H9 (cell line): ENCODE data around the gene ASIC3. TPM values are rescaled to one million over a fixed set of nuclear protein-coding genes. Genes with fewer than 3 reads are reported as not detected.

Experiments
- DNase-seq: peaks from one replicate; pipeline ENCODE4 v3.0.0-alpha.2; 2017
- H2AFZ ChIP-seq: one replicate; pipeline ENCODE4 v1.6.1; 2013; ENCODE audit warnings: mild to moderate bottlenecking, low read length, control low read depth, moderate library complexity
- H2AK5ac ChIP-seq: 2 replicates; pipeline ENCODE4 v1.6.1; 2013; ENCODE audit warnings: low read length, control low read depth, mixed read lengths; ENCODE audit not compliant: insufficient read length
- H2BK120ac ChIP-seq: one replicate; pipeline ENCODE4 v1.6.1; 2013; ENCODE audit warnings: low read depth, mild to moderate bottlenecking, low read length, control low read depth, inconsistent platforms; ENCODE audit not compliant: poor library complexity, severe bottlenecking
- H2BK12ac ChIP-seq: 2 replicates; pipeline ENCODE4 v1.6.1; 2013; ENCODE audit warnings: low read length, control low read depth, mixed read lengths, low read depth; ENCODE audit not compliant: insufficient read length
- H2BK15ac ChIP-seq: 2 replicates; pipeline ENCODE4 v1.6.1; 2013; ENCODE audit warnings: low read depth, low read length, control low read depth
- H2BK20ac ChIP-seq: one replicate; pipeline ENCODE4 v1.6.1; 2013; ENCODE audit warnings: low read depth, mild to moderate bottlenecking, low read length, control low read depth, inconsistent platforms; ENCODE audit not compliant: poor library complexity, severe bottlenecking
- H2BK5ac ChIP-seq: 2 replicates; pipeline ENCODE4 v1.6.1; 2013; ENCODE audit warnings: low read length, control low read depth, mixed read lengths; ENCODE audit not compliant: insufficient read length
- H3K14ac ChIP-seq: 2 replicates; pipeline ENCODE4 v1.6.1; 2013; ENCODE audit warnings: low read length, control low read depth; ENCODE audit not compliant: insufficient read depth
- H3K18ac ChIP-seq: 2 replicates; pipeline ENCODE4 v1.6.1; 2013; ENCODE audit warnings: low read depth, mild to moderate bottlenecking, mixed read lengths, low read length, control low read depth; ENCODE audit not compliant: insufficient read length
- H3K23ac ChIP-seq: 2 replicates; pipeline ENCODE4 v1.6.1; 2013; ENCODE audit warnings: low read length, control low read depth, mixed read lengths, low read depth; ENCODE audit not compliant: insufficient read length
- H3K23me2 ChIP-seq: 2 replicates; pipeline ENCODE4 v1.6.1; 2013; ENCODE audit warnings: low read depth, mild to moderate bottlenecking, mixed read lengths, low read length, control low read depth; ENCODE audit not compliant: insufficient read length, poor library complexity, severe bottlenecking
- H3K27ac ChIP-seq: 2 replicates; pipeline ENCODE4 v1.5.1; 2013; ENCODE audit warnings: low read length, control low read depth, mixed read lengths, low read depth; ENCODE audit not compliant: insufficient read length
- H3K27me3 ChIP-seq: 2 replicates; pipeline ENCODE4 v1.6.1; 2013; ENCODE audit warnings: low read length, control low read depth, inconsistent platforms; ENCODE audit not compliant: insufficient read depth
- H3K4ac ChIP-seq: 2 replicates; pipeline ENCODE4 v1.6.1; 2013; ENCODE audit warnings: low read depth, mild to moderate bottlenecking, control low read depth, inconsistent platforms, low read length, moderate library complexity
- H3K4me1 ChIP-seq: 2 replicates; pipeline ENCODE4 v1.6.1; 2013; ENCODE audit warnings: low read length, control low read depth, inconsistent platforms; ENCODE audit not compliant: insufficient read depth
- H3K4me2 ChIP-seq: 2 replicates; pipeline ENCODE4 v1.6.1; 2013; ENCODE audit warnings: low read length, control low read depth, mixed read lengths; ENCODE audit not compliant: insufficient read length, insufficient read depth
- H3K56ac ChIP-seq: 2 replicates; pipeline ENCODE4 v1.6.1; 2013; ENCODE audit warnings: low read depth, mild to moderate bottlenecking, mixed read lengths, low read length, control low read depth; ENCODE audit not compliant: insufficient read length
- H3K79me1 ChIP-seq: 2 replicates; pipeline ENCODE4 v1.6.1; 2013; ENCODE audit warnings: low read depth, mild to moderate bottlenecking, moderate library complexity, low read length, control low read depth, inconsistent platforms; ENCODE audit not compliant: insufficient read depth, poor library complexity, severe bottlenecking
- H3K79me2 ChIP-seq: 2 replicates; pipeline ENCODE4 v1.6.1; 2013; ENCODE audit warnings: low read length, control low read depth, inconsistent platforms; ENCODE audit not compliant: insufficient read depth
- H3K9ac ChIP-seq: 2 replicates; pipeline ENCODE4 v1.6.1; 2013; ENCODE audit warnings: low read length, control low read depth, mixed read lengths; ENCODE audit not compliant: insufficient read length; ENCODE audit errors: extremely low read depth
- H3K9me3 ChIP-seq: one replicate; pipeline ENCODE4 v1.6.1; 2013; ENCODE audit warnings: low read depth, low read length, inconsistent platforms; ENCODE audit not compliant: control insufficient read depth
- H3T11ph ChIP-seq: one replicate; pipeline ENCODE4 v1.6.1; 2013; ENCODE audit warnings: mild to moderate bottlenecking, low read length, control low read depth, inconsistent platforms
- H4K20me1 ChIP-seq: one replicate; pipeline ENCODE4 v1.6.1; 2013; ENCODE audit not compliant: control insufficient read depth, insufficient read length, insufficient read depth
- H4K5ac ChIP-seq: 2 replicates; pipeline ENCODE4 v1.6.1; 2013; ENCODE audit warnings: low read depth, mild to moderate bottlenecking, mixed read lengths, low read length, control low read depth; ENCODE audit not compliant: insufficient read length
- H4K8ac ChIP-seq: replicated peaks from 2 replicates; pipeline ENCODE4 v1.6.1; 2013; ENCODE audit warnings: low read length, control low read depth, mixed read lengths, low read depth; ENCODE audit not compliant: insufficient read length
- H4K91ac ChIP-seq: 2 replicates; pipeline ENCODE4 v1.6.1; 2013; ENCODE audit warnings: low read depth, mild to moderate bottlenecking, moderate library complexity, mixed read lengths, low read length, control low read depth; ENCODE audit not compliant: insufficient read length
- H3K27ac Mint-ChIP-seq, 3 experiments: 2 replicates in 2 of 3; 3 replicates in 1 of 3; pipeline ENCODE4 v1.8.0; 2020 to 2021; ENCODE audit warnings: mixed read lengths in 3 of 3, mild to moderate bottlenecking in 1 of 3, moderate library complexity in 1 of 3
- H3K27me3 Mint-ChIP-seq: 2 replicates; pipeline ENCODE4 v1.8.0; 2021; ENCODE audit warnings: low read depth, mild to moderate bottlenecking, moderate library complexity, mixed read lengths
- H3K36me3 Mint-ChIP-seq, 3 experiments: 2 replicates in 2 of 3; 3 replicates in 1 of 3; pipeline ENCODE4 v1.8.0; 2020 to 2021; ENCODE audit warnings: low read depth in 3 of 3, mixed read lengths in 3 of 3; ENCODE audit not compliant: insufficient read depth in 1 of 3
- H3K4me1 Mint-ChIP-seq, 2 experiments: 2 replicates each; pipeline ENCODE4 v1.8.0; 2020; ENCODE audit warnings: mixed read lengths in 2 of 2
- H3K4me3 Mint-ChIP-seq, 2 experiments: 2 replicates in 1 of 2; 3 replicates in 1 of 2; pipeline ENCODE4 v1.8.0; 2020 to 2021; ENCODE audit warnings: mild to moderate bottlenecking in 2 of 2, mixed read lengths in 2 of 2, moderate library complexity in 1 of 2
- H3K9me3 Mint-ChIP-seq, 2 experiments: 2 replicates in 1 of 2; 3 replicates in 1 of 2; pipeline ENCODE4 v1.8.0; 2020; ENCODE audit warnings: mild to moderate bottlenecking in 2 of 2, mixed read lengths in 2 of 2, moderate library complexity in 1 of 2
- WGBS: extraction: QIAGEN DNeasy Blood & Tissue Kit; methylation state at CpG from one replicate; pipeline ENCODE4 v1.1.7; 2013; ENCODE audit warnings: missing lambda C conversion rate, low lambda C conversion rate, mixed read lengths; ENCODE audit not compliant: insufficient read length; ENCODE audit errors: extremely low coverage; 5-methylcytosine and 5-hydroxymethylcytosine counted together
- total RNA-seq: library from RNA; stranded (reverse); gene quantifications from 2 replicates; pipeline ENCODE4 v1.2.1, GENCODE V29; 2021
- TF ChIP-seq, protein P1 (sequence below): fragments of 200-600 bp; sonication (generic); conservative IDR thresholded peaks from 3 replicates; pipeline ENCODE4 v1.8.0; 2021; ENCODE audit warnings: antibody characterized with exemption, mild to moderate bottlenecking

ASIC3 gene
- total RNA-seq, 1 experiment from 2014 or later, result 1.7 TPM

GRCh38 chr7:151064993-151065392 is 16.7 kb downstream of the ASIC3 start:
- H4K20me1 ChIP-seq, result no peaks in the 10 kb centered on the region
- H3K79me2 ChIP-seq, result no peaks in the 10 kb centered on the region

More at GRCh38 chr7:151064993-151065392, 16.7 kb downstream of the ASIC3 start:
- H3K14ac ChIP-seq, result no peak overlapping the region
- Mint-ChIP-seq H3K4me3 (no peak overlapping the region), H3K4me1 (peaks cover 28 to 34% of the 10 kb centered on the region in 2 experiments), H3K9me3 (no peaks in the 10 kb centered on the region; a peak in 2 of 5 replicates), H3K27ac (no peak overlapping the region), H3K27me3 (no peaks in the 10 kb centered on the region), H3K36me3 (peaks cover 28 to 50% (median 45%) of the 10 kb centered on the region in 3 experiments; a peak in 6 of 7 replicates)
- no peaks in the 10 kb centered on the region for H3K79me1 ChIP-seq
- no peak overlapping the region for H2AFZ ChIP-seq
- TF ChIP-seq, protein P1, sequence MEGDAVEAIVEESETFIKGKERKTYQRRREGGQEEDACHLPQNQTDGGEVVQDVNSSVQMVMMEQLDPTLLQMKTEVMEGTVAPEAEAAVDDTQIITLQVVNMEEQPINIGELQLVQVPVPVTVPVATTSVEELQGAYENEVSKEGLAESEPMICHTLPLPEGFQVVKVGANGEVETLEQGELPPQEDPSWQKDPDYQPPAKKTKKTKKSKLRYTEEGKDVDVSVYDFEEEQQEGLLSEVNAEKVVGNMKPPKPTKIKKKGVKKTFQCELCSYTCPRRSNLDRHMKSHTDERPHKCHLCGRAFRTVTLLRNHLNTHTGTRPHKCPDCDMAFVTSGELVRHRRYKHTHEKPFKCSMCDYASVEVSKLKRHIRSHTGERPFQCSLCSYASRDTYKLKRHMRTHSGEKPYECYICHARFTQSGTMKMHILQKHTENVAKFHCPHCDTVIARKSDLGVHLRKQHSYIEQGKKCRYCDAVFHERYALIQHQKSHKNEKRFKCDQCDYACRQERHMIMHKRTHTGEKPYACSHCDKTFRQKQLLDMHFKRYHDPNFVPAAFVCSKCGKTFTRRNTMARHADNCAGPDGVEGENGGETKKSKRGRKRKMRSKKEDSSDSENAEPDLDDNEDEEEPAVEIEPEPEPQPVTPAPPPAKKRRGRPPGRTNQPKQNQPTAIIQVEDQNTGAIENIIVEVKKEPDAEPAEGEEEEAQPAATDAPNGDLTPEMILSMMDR, result no peak
- no CpG with 5 or more reads among the region's 6 CpGs for WGBS
- no peak overlapping the region for H2BK12ac ChIP-seq
- H3K4me2 ChIP-seq, result no peak overlapping the region
- DNase-seq, result no peak
- no peaks in the 10 kb centered on the region for H3K9me3 ChIP-seq
- H4K5ac ChIP-seq, result no peak overlapping the region
- no peak overlapping the region for H3T11ph ChIP-seq
- H2BK20ac ChIP-seq, result no peak overlapping the region
- no peak overlapping the region for H4K8ac ChIP-seq
- H3K27ac ChIP-seq, result no peak overlapping the region
- no peaks in the 10 kb centered on the region for H3K27me3 ChIP-seq
- no peak overlapping the region for H3K4ac ChIP-seq
- H2BK15ac ChIP-seq, result no peak overlapping the region
- H2BK5ac ChIP-seq, result no peak overlapping the region
- no peak overlapping the region for H3K56ac ChIP-seq
- H4K91ac ChIP-seq, result no peak overlapping the region
- H3K23me2 ChIP-seq, result peaks cover 19% of the 10 kb centered on the region
- H2AK5ac ChIP-seq, result no peak overlapping the region
- H2BK120ac ChIP-seq, result no peak overlapping the region
- no peak overlapping the region for H3K18ac ChIP-seq
- no peak overlapping the region for H3K9ac ChIP-seq
- H3K23ac ChIP-seq, result no peak overlapping the region
- peaks cover 5% of the 10 kb centered on the region; the same call in 1 of the 2 replicates for H3K4me1 ChIP-seq
